GM18951 (cell line): ENCODE results near the gene LAPTM5.

ENCODE experiments used
- POLR2A ChIP-seq: IDR thresholded peaks from 4 replicates; pipeline ENCODE4 v1.6.1; 2011; ENCODE audit warnings: mild to moderate bottlenecking; ENCODE audit not compliant: insufficient read length, insufficient read depth; ENCODE audit errors: extremely low read depth
- in situ Hi-C: fragments of 300-500 bp; cut with MboI; formaldehyde crosslinking; loops from one replicate; pipeline ENCODE4 v1.12.0; 2022; ENCODE audit warnings: low sequenced_read_pairs, mixed read lengths, inconsistent platforms; ENCODE audit not compliant: unreplicated experiment

The LAPTM5 gene

DNA sequence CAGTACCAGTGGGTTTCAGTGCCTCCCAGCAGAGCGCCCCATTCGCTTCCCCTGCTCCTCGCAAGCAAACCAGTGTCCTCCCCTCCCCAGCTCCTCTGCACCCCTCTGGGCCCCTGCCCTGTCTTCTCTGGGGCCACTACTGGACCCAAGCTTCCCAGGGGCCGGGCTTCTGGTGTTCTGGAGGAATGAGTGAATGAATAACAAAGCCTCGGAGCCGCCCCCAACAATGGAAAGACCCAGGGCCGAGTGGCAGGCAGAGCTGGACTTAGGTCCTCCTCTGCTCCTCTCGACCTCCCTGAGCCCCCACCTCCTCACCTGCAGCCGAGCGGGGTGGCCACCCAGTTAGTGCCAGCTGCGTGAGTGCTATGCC lies 71.8 kb downstream of the LAPTM5 start:
- no peak for TF ChIP-seq POLR2A

DNA sequence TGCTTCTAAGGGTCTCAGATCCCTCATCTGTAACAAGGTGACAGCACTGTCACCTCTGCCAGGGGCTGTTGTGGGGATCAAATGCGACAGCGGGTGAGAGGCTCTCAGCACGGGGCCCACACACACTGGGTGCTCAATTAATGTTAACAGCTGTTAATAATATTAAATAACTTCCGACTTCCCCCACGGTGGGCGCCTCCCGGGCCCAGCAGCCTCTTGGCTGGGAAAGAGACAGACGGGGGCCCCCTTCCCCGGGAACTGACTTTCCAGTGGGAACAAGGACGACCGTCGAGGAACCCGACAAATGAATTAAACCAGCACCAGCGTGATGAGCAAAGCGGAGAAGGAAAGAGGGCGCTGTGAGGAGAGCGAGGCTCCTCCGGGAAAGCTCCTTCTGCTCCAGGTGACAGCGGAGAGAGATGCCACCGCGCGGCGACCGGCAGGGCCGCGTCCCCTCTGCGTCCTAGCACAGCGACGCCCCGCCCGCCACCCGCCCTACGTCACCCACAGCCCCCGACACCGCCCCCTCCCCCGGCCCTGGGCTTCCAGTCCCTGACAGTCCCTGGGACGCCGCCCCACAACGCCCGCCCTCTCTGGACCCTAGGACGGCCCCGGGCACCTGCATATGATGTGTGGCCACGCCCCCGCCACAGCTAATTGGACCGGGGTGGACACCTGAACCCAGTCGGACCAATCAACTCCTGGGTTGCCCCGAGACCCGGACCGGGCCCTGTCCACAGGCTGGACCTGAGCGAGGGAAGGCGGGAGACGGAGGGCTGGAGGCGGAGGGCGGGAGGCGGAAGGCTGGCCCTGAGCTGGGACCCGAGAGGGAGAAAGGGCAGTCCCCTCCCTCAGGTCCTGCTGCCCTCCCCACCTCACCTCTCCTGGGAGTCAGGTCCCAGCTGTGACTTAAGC lies 72.4 kb downstream of the LAPTM5 start:
- in situ Hi-C loops, result no loop called here
- no peak for TF ChIP-seq POLR2A

More for the DNA sequence above, 71.8 kb downstream of the LAPTM5 start:
- in situ Hi-C loops, result no loop called here

GRCh38 chr1:30684259-30684658 lies 73.3 kb downstream of the LAPTM5 start:
- no peak for TF ChIP-seq POLR2A
- in situ Hi-C loops, result no loop called here

DNA sequence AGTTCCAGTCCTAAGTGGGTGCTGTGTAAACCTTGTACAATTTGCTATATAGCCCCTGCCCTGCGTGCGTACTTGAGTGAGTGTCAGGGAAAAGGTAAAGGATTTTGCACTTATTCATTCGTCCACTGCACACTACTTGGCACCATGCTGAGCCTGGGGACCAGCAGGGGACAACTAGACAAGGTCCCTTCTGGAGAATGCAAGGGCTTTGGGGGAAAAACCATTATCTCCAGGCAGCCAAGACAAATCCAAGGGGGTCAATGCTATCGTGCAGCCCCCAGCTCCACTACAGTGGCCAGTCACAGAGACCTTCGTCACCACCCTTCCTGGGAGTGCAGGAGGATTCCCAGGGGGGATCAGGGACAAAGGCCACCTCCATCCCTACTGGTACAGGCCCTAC lies 73.9 kb downstream of the LAPTM5 start:
- in situ Hi-C loops, result no loop called here
- TF ChIP-seq POLR2A, result no peak
